GM12891 (cell line): Measurements from ENCODE around the gene GRIK4.
"Not testable (repeated sequence)": the region's sequence is repeated elsewhere in the genome, so short reads cannot be mapped to it uniquely, and the experiment has no call there.

Source experiments
- PAX5 ChIP-seq: IDR thresholded peaks from 2 replicates; pipeline ENCODE4 v1.6.1; 2011; ENCODE audit warnings: low read length, moderate library complexity, mild to moderate bottlenecking; ENCODE audit not compliant: insufficient read depth, severe bottlenecking
- POLR2A ChIP-seq: IDR thresholded peaks from 2 replicates; pipeline ENCODE4 v1.6.1; 2011; ENCODE audit warnings: low read depth, low read length, control low read depth
- POLR2AphosphoS5 ChIP-seq: IDR thresholded peaks from 2 replicates; pipeline ENCODE4 v1.6.1; 2011; ENCODE audit warnings: low read depth, low read length, control low read depth
- SPI1 ChIP-seq: IDR thresholded peaks from 2 replicates; pipeline ENCODE4 v1.6.1; 2011; ENCODE audit warnings: low read depth, low read length, control low read depth
- TAF1 ChIP-seq: IDR thresholded peaks from 2 replicates; pipeline ENCODE4 v1.6.1; 2011; ENCODE audit warnings: low read depth, low read length, control low read depth

GRCh38 chr11:121031648-121032047, 520.1 kb downstream of the GRIK4 start:
- TF ChIP-seq POLR2AphosphoS5, TAF1, POLR2A, SPI1, PAX5: not testable (repeated sequence)
